Chondrocyte (in vitro differentiated cells): ENCODE results near the gene GRID2. TPM values are rescaled to one million over a fixed set of nuclear protein-coding genes. Genes with fewer than 3 reads are reported as not detected.

Source experiments
- DNase-seq: peaks from one replicate; pipeline ENCODE4 v3.0.0; 2021; ENCODE audit warnings: mixed read lengths, low spot score
- H3K27ac Mint-ChIP-seq: one replicate; pipeline ENCODE4 v1.8.0; 2021; ENCODE audit warnings: mild to moderate bottlenecking, moderate library complexity, mixed read lengths; ENCODE audit not compliant: unreplicated experiment
- H3K27me3 Mint-ChIP-seq: 2 replicates; pipeline ENCODE4 v1.8.0; 2021; ENCODE audit warnings: low read depth, mixed read lengths
- H3K36me3 Mint-ChIP-seq: 2 replicates; pipeline ENCODE4 v1.8.0; 2021; ENCODE audit warnings: low read depth, mixed read lengths
- H3K4me1 Mint-ChIP-seq: 2 replicates; pipeline ENCODE4 v1.8.0; 2021; ENCODE audit warnings: low read depth, mild to moderate bottlenecking, mixed read lengths
- H3K4me3 Mint-ChIP-seq: one replicate; pipeline ENCODE4 v1.8.0; 2021; ENCODE audit warnings: mild to moderate bottlenecking, moderate library complexity, mixed read lengths; ENCODE audit not compliant: unreplicated experiment
- H3K9me3 Mint-ChIP-seq: 2 replicates; pipeline ENCODE4 v1.8.0; 2021; ENCODE audit warnings: low read depth, mixed read lengths
- CTCF ChIP-seq: fragments of 200-600 bp; sonication (generic); IDR thresholded peaks from 2 replicates; pipeline ENCODE4 v1.5.0; 2021; ENCODE audit warnings: antibody characterized with exemption, mild to moderate bottlenecking, moderate library complexity
- total RNA-seq: library from RNA; stranded (reverse); gene quantifications from 3 replicates; pipeline ENCODE4 v1.2.1, GENCODE V29; 2021

GRID2 gene
- total RNA-seq, 1 donor from 2014 or later = not detected

- no peaks in the 10 kb centered on the region for H3K36me3 Mint-ChIP-seq
- H3K9me3 Mint-ChIP-seq = no peaks in the 10 kb centered on the region
- peak; percentile 83 for TF ChIP-seq CTCF
- no peak overlapping the region for H3K4me3 Mint-ChIP-seq
- no peak for DNase-seq
- H3K27me3 Mint-ChIP-seq = peaks cover 31% of the 10 kb centered on the region
- H3K4me1 Mint-ChIP-seq = no peaks in the 10 kb centered on the region
- no peak overlapping the region for H3K27ac Mint-ChIP-seq
These were observed 895.7 kb downstream of the GRID2 start for GRCh38 chr4:93199492-93199891.

GRCh38 chr4:93201471-93202096, 897.8 kb downstream of the GRID2 start:
- no peak for DNase-seq
- Mint-ChIP-seq H3K36me3 (no peaks in the 10 kb centered on the region), H3K4me3 (no peak overlapping the region), H3K9me3 (no peaks in the 10 kb centered on the region), H3K27ac (no peak overlapping the region), H3K4me1 (no peaks in the 10 kb centered on the region), H3K27me3 (peaks cover 22% of the 10 kb centered on the region)
- no peak for TF ChIP-seq CTCF

GRCh38 chr4:93203708-93204107, 899.9 kb downstream of the GRID2 start:
- Mint-ChIP-seq H3K36me3 (no peaks in the 10 kb centered on the region), H3K4me1 (no peaks in the 10 kb centered on the region), H3K4me3 (no peak overlapping the region), H3K9me3 (no peaks in the 10 kb centered on the region), H3K27ac (no peak overlapping the region), H3K27me3 (peaks cover 11% of the 10 kb centered on the region)
- DNase-seq = no peak
- TF ChIP-seq CTCF = no peak

- Mint-ChIP-seq H3K36me3 (no peaks in the 10 kb centered on the region), H3K4me1 (no peaks in the 10 kb centered on the region), H3K27ac (no peak overlapping the region), H3K4me3 (no peak overlapping the region), H3K27me3 (peaks cover 17% of the 10 kb centered on the region), H3K9me3 (peaks cover 5% of the 10 kb centered on the region)
- TF ChIP-seq CTCF = no peak
- no peak for DNase-seq
These were observed 908.5 kb downstream of the GRID2 start for GRCh38 chr4:93212250-93212649.

- no peaks in the 10 kb centered on the region for H3K4me1 Mint-ChIP-seq
- no peaks in the 10 kb centered on the region for H3K36me3 Mint-ChIP-seq
- no peak for TF ChIP-seq CTCF
- no peaks in the 10 kb centered on the region for H3K9me3 Mint-ChIP-seq
- no peak for DNase-seq
- no peak overlapping the region for H3K4me3 Mint-ChIP-seq
- no peak overlapping the region for H3K27ac Mint-ChIP-seq
- H3K27me3 Mint-ChIP-seq = peaks cover 10% of the 10 kb centered on the region
These were observed 912.9 kb downstream of the GRID2 start for GRCh38 chr4:93216646-93217045.
